IMR-90 (cell line): ENCODE measurements around the gene VGLL1. TPM values are rescaled to one million over a fixed set of nuclear protein-coding genes. Genes with fewer than 3 reads are reported as not detected.

Experiments
- ATAC-seq: fragments of 200-7000 bp; cut with Tn5 transposase; 2 replicates; pipeline ENCODE4 v1.9.1; 2020; ENCODE audit warnings: low read depth, mild to moderate bottlenecking, moderate library complexity
- BruUV-seq: library from RNA; stranded (reverse); fragments of 400-500 nt; replicated peaks from 2 replicates; lab custom pipeline; 2021; lab: Mats Ljungman, UMichigan
- CTCF ChIA-PET: fragments of 300-600 bp; formaldehyde crosslinking; extraction: SDS; loops from one replicate; lab custom pipeline; 2021; ENCODE audit warnings: antibody characterized with exemption; lab: Yijun Ruan, JAX
- POLR2A ChIA-PET: fragments of 300-600 bp; sonication (Branson Sonifier 250); formaldehyde crosslinking; loops from one replicate; lab custom pipeline; 2022; ENCODE audit warnings: antibody characterized with exemption; ENCODE audit not compliant: unreplicated experiment; lab: Charles Lee
- DNase-seq: peaks from one replicate; pipeline ENCODE4 v3.0.0; 2013
- H2AFZ ChIP-seq: replicated peaks from 2 replicates; pipeline ENCODE3; 2013; ENCODE audit warnings: low read length, mild to moderate bottlenecking; ENCODE audit not compliant: poor library complexity
- H2AK5ac ChIP-seq: 2 replicates; pipeline ENCODE4 v1.6.1; 2013; ENCODE audit warnings: low read depth, low read length, inconsistent platforms
- H2AK9ac ChIP-seq: replicated peaks from 2 replicates; pipeline ENCODE3; 2013; ENCODE audit warnings: mild to moderate bottlenecking, low read depth, low read length, moderate library complexity; ENCODE audit not compliant: poor library complexity
- H2BK120ac ChIP-seq: 2 replicates; pipeline ENCODE4 v1.6.1; 2013; ENCODE audit warnings: low read depth, low read length, inconsistent platforms
- H2BK15ac ChIP-seq: 3 replicates; pipeline ENCODE4 v1.6.1; 2013; ENCODE audit warnings: low read depth, low read length, inconsistent platforms
- H2BK20ac ChIP-seq: 2 replicates; pipeline ENCODE4 v1.6.1; 2013; ENCODE audit warnings: low read depth, mild to moderate bottlenecking, inconsistent platforms, low read length, moderate library complexity
- H2BK5ac ChIP-seq: 2 replicates; pipeline ENCODE4 v1.6.1; 2013; ENCODE audit warnings: mild to moderate bottlenecking, low read depth, low read length, inconsistent platforms; ENCODE audit not compliant: poor library complexity, severe bottlenecking
- H3K14ac ChIP-seq: replicated peaks from 2 replicates; pipeline ENCODE4 v1.6.1; 2013; ENCODE audit warnings: low read depth, low read length, inconsistent platforms
- H3K18ac ChIP-seq: 2 replicates; pipeline ENCODE4 v1.6.1; 2013; ENCODE audit warnings: low read depth, low read length, control low read depth
- H3K23ac ChIP-seq: 2 replicates; pipeline ENCODE4 v1.6.1; 2013; ENCODE audit warnings: low read depth, low read length, inconsistent platforms
- H3K27ac ChIP-seq: 2 replicates; pipeline ENCODE4 v1.5.1; 2013; ENCODE audit warnings: mild to moderate bottlenecking, control low read depth, low read length; ENCODE audit not compliant: insufficient read depth
- H3K27me3 ChIP-seq: 2 replicates; pipeline ENCODE4 v1.6.1; 2013; ENCODE audit warnings: low read length; ENCODE audit not compliant: control insufficient read depth, insufficient read depth
- H3K36me3 ChIP-seq: 2 replicates; pipeline ENCODE4 v1.6.1; 2013; ENCODE audit warnings: low read length, mixed read lengths; ENCODE audit not compliant: control insufficient read depth, insufficient read depth
- H3K4ac ChIP-seq: 2 replicates; pipeline ENCODE4 v1.6.1; 2013; ENCODE audit warnings: low read depth, low read length, inconsistent platforms
- H3K4me1 ChIP-seq: 2 replicates; pipeline ENCODE4 v1.6.1; 2013; ENCODE audit warnings: low read length, mixed read lengths; ENCODE audit not compliant: control insufficient read depth, insufficient read depth
- H3K4me2 ChIP-seq: 2 replicates; pipeline ENCODE4 v1.6.1; 2013; ENCODE audit warnings: low read depth, mild to moderate bottlenecking, control low read depth, low read length, moderate library complexity
- H3K4me3 ChIP-seq: 2 replicates; pipeline ENCODE4 v1.5.1; 2013; ENCODE audit warnings: low read depth, mild to moderate bottlenecking, control low read depth, low read length, moderate library complexity; ENCODE audit not compliant: insufficient read depth
- H3K56ac ChIP-seq: 2 replicates; pipeline ENCODE4 v1.6.1; 2013; ENCODE audit warnings: low read length, inconsistent platforms; ENCODE audit not compliant: insufficient read depth; ENCODE audit errors: extremely low read depth
- H3K79me1 ChIP-seq, 2 experiments: 2 replicates each; pipeline ENCODE4 v1.6.1; 2013; ENCODE audit warnings: low read length in 2 of 2, inconsistent platforms in 1 of 2, low read depth in 1 of 2
- H3K9ac ChIP-seq: 2 replicates; pipeline ENCODE4 v1.6.1; 2013; ENCODE audit warnings: low read depth, low read length, control low read depth
- H3K9me1 ChIP-seq: 2 replicates; pipeline ENCODE4 v1.6.1; 2013; ENCODE audit warnings: low read length, inconsistent platforms; ENCODE audit not compliant: insufficient read depth
- H3K9me3 ChIP-seq: 2 replicates; pipeline ENCODE4 v1.6.1; 2013; ENCODE audit warnings: low read length; ENCODE audit not compliant: control insufficient read depth, insufficient read depth
- H4K20me1 ChIP-seq: 2 replicates; pipeline ENCODE4 v1.6.1; 2013; ENCODE audit warnings: low read length, inconsistent platforms; ENCODE audit not compliant: insufficient read depth
- H4K5ac ChIP-seq: 2 replicates; pipeline ENCODE4 v1.6.1; 2013; ENCODE audit warnings: mild to moderate bottlenecking, low read depth, low read length, control low read depth
- H4K8ac ChIP-seq, 2 experiments: 2 replicates each; pipeline ENCODE4 v1.6.1; 2013; ENCODE audit warnings: low read depth in 2 of 2, low read length in 2 of 2, control low read depth in 1 of 2, inconsistent platforms in 1 of 2
- H4K91ac ChIP-seq: 2 replicates; pipeline ENCODE4 v1.6.1; 2013; ENCODE audit warnings: low read depth, low read length, inconsistent platforms; ENCODE audit not compliant: insufficient read depth
- BHLHE40 ChIP-seq: fragments of 150-350 bp; IDR thresholded peaks from 2 replicates; pipeline ENCODE4 v1.6.1; 2016; ENCODE audit warnings: mild to moderate bottlenecking, low read depth, low read length
- CEBPB ChIP-seq: IDR thresholded peaks from 2 replicates; pipeline ENCODE4 v1.6.1; 2012; ENCODE audit warnings: low read depth, low read length, improper control_type of control experiment
- MAZ ChIP-seq: IDR thresholded peaks from 2 replicates; pipeline ENCODE4 v1.6.1; 2012; ENCODE audit warnings: low read depth, mild to moderate bottlenecking, low read length, improper control_type of control experiment, moderate library complexity, borderline replicate concordance
- RAD21 ChIP-seq: IDR thresholded peaks from 2 replicates; pipeline ENCODE4 v1.6.1; 2012; ENCODE audit warnings: low read length, improper control_type of control experiment
- SMC3 ChIP-seq: fragments of 150-350 bp; IDR thresholded peaks from 2 replicates; pipeline ENCODE4 v1.6.1; 2016; ENCODE audit warnings: low read depth, mild to moderate bottlenecking, antibody characterized with exemption, low read length, moderate library complexity
- WGBS, 2 experiments: methylation state at CpG; one replicate each; pipeline versions ENCODE4 v1.1.5 to v1.1.7; 2013; ENCODE audit warnings: missing lambda C conversion rate in 2 of 2; ENCODE audit not compliant: insufficient read length in 1 of 2; ENCODE audit errors: extremely low coverage in 2 of 2; 5-methylcytosine and 5-hydroxymethylcytosine counted together
- dilution Hi-C: fragments of 300-500 bp; cut with HindIII; formaldehyde crosslinking; loops from one replicate; pipeline ENCODE4 v1.14.3; 2018; ENCODE audit warnings: low sequenced_read_pairs; ENCODE audit not compliant: unreplicated experiment
- in situ Hi-C: fragments of 300-500 bp; cut with MboI; formaldehyde crosslinking; loops from 3 replicates; pipeline ENCODE4 v1.14.3; 2019; ENCODE audit warnings: low sequenced_read_pairs, inconsistent platforms, mixed read lengths
- intact Hi-C: fragments of 100-400 bp; cut with micrococcal nuclease; formaldehyde crosslinking; loops from 2 replicates; pipeline ENCODE4 v1.10.0; 2022
- polyA plus RNA-seq, 3 experiments: library from polyadenylated mRNA; depleted of rRNA; stranded (reverse); fragments of >200 nt; gene quantifications; 2 replicates each; pipeline ENCODE4 v1.2.3, GENCODE V29; 2012; ENCODE audit warnings: low replicate concordance in 1 of 3
- total RNA-seq: library from RNA; depleted of rRNA; stranded (reverse); fragments of >200 nt; gene quantifications from 2 replicates; pipeline ENCODE4 v1.2.3, GENCODE V29; 2012
- TF ChIP-seq, protein P1 (sequence below): fragments of 150-350 bp; IDR thresholded peaks from 2 replicates; pipeline ENCODE4 v1.6.1; 2016; ENCODE audit warnings: low read depth, mild to moderate bottlenecking, low read length, moderate library complexity, borderline replicate concordance

VGLL1 gene
- total and polyA plus RNA-seq, 2 of the 4 experiments (the other 2 are of a cell fraction) = not detected

GRCh38 chrX:136586386-136586785 lies 54.4 kb downstream of the VGLL1 start:
- ATAC-seq (no peak), DNase-seq (no peak)
- no peak overlapping the region for H4K91ac ChIP-seq
- H3K56ac ChIP-seq = no peak overlapping the region
- H4K20me1 ChIP-seq = no peaks in the 10 kb centered on the region
- no peak overlapping the region for H2AK5ac ChIP-seq
- POLR2A ChIA-PET = no interaction called here
- BruUV-seq = no TSS peak
- no peak overlapping the region for H3K4me3 ChIP-seq
- in situ Hi-C loops = no loop called here
- no peak overlapping the region for H3K23ac ChIP-seq
- H3K14ac ChIP-seq = no peak overlapping the region
- no peaks in the 10 kb centered on the region for H3K36me3 ChIP-seq
- no peak overlapping the region for H4K8ac ChIP-seq
- no CpG with 5 or more reads among the region's 3 CpGs for WGBS, 2 experiments
- no peak overlapping the region for H3K4ac ChIP-seq
- no peak overlapping the region for H4K5ac ChIP-seq
- no peak overlapping the region for H3K18ac ChIP-seq
- peaks cover 1% of the 10 kb centered on the region for H3K27me3 ChIP-seq
- dilution Hi-C loops = no loop called here
- H3K4me2 ChIP-seq = no peak overlapping the region
- H3K9me3 ChIP-seq = no peaks in the 10 kb centered on the region
- H2BK15ac ChIP-seq = no peak overlapping the region
- no peak overlapping the region for H2BK120ac ChIP-seq
- TF ChIP-seq BHLHE40 (no peak), RAD21 (no peak), SMC3 (no peak), CEBPB (no peak), MAZ (no peak)
- TF ChIP-seq, protein P1, sequence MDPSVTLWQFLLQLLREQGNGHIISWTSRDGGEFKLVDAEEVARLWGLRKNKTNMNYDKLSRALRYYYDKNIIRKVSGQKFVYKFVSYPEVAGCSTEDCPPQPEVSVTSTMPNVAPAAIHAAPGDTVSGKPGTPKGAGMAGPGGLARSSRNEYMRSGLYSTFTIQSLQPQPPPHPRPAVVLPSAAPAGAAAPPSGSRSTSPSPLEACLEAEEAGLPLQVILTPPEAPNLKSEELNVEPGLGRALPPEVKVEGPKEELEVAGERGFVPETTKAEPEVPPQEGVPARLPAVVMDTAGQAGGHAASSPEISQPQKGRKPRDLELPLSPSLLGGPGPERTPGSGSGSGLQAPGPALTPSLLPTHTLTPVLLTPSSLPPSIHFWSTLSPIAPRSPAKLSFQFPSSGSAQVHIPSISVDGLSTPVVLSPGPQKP = no peak
- H3K9ac ChIP-seq = no peak overlapping the region
- CTCF ChIA-PET = no interaction called here
- H2AK9ac ChIP-seq = no peak overlapping the region
- H2BK20ac ChIP-seq = no peak overlapping the region
- no peak overlapping the region for H2AFZ ChIP-seq
- no peaks in the 10 kb centered on the region for H3K4me1 ChIP-seq
- intact Hi-C loops = no loop called here
- H2BK5ac ChIP-seq = no peak overlapping the region
- H3K9me1 ChIP-seq = no peaks in the 10 kb centered on the region; the same call in 1 of the 2 replicates
- no peak overlapping the region for H3K27ac ChIP-seq
- no peaks in the 10 kb centered on the region for H3K79me1 ChIP-seq
